Suppressor macrophage treated with lipopolysaccharide for 1 hour (primary cell): ENCODE results near the gene ACSBG1.
"Not testable (repeated sequence)": the region's sequence is repeated elsewhere in the genome, so short reads cannot be mapped to it uniquely, and the experiment has no call there.

Experiments
- DNase-seq, 3 donors: peaks; one replicate each; pipeline ENCODE4 v3.0.0-alpha.2; 2020 to 2022

Gene ACSBG1

DNA sequence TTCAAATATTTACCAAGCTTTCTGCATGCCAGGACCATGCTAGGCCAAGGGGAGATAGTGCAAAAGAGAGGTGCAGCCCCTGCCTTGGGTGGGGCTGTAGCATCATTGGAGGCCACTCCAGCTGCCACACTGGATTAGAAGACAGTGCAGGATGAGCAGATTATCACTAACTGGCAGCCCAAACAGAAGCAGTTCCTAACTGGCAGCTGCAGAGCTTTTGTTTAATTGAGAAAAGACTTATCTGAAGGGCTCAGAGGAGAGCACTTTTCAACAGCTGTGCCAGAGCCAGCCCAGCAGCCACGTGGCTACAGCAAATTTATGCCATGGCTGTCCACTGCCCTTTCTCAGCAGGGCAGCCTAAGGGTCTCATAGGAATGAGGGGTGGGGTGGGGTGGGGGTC, 13.5 kb upstream of the ACSBG1 start:
- DNase-seq: no peak

DNA sequence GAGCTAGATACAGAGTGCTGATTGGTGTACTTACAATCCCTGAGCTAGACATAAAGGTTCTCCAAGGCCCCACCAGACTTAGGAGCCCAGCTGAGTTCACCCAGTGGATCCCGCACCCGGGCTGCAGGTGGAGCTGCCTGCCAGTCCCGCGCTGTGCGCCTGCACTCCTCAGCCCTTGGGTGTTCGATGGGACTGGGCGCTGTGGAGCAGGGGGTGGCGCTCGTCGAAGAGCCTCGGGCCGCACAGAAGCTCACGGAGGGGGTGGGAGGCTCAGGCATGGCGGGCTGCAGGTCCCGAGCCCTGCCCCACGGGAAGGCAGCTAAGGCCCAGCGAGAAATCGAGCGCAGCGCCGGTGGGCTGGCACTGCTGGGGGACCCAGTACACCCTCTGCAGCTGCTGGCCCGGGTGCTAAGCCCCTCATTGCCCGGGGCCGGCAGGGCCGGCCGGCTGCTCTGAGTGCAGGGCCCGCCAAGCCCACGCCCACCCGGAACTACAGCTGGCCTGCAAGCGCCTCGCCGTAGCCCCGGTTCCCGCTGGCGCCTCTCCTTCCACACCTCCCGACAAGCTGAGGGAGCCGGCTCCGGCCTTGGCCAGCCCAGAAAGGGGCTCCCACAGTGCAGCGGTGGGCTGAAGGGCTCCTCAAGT, 11.7 kb upstream of the ACSBG1 start:
- not testable (repeated sequence) for DNase-seq

DNA sequence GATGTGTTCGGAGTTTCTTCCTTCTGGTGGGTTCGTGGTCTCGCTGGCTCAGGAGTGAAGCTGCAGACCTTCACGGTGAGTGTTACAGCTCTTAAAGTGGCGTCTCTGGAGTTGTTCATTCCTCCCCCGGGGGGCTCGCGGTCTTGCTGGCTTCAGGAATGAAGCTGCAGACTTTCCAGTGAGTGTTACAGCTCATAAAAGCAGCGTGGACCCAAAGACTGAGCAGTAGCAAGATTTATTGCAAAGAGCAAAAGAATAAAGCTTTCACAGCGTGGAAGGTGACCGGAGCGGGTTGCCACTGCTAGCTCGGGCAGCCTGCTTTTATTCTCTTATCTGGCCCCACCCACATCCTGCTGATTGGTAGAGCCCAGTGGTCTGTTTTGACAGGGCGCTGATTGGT, 11.0 kb upstream of the ACSBG1 start:
- DNase-seq: not testable (repeated sequence)

DNA sequence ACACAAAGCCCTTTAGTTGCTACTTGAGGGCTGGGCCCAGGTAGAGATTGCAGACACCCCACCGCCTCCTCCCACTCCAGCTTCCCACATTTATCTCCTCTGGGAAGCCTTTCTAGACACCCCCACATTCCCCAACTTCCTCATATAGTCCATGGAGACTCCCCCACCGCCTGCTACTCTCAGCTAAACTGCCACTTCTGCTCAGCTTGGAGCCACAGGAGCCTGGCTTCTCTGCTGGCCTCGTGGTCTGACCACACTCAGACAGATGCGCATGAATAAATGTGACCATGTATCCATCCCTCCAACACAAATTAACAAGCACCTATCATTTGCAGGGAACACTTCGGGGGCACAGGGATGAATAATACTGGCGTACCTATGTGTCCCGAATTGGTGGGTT, 10.5 kb upstream of the ACSBG1 start:
- DNase-seq: peak in 1 of 3 donors; percentile 16

DNA sequence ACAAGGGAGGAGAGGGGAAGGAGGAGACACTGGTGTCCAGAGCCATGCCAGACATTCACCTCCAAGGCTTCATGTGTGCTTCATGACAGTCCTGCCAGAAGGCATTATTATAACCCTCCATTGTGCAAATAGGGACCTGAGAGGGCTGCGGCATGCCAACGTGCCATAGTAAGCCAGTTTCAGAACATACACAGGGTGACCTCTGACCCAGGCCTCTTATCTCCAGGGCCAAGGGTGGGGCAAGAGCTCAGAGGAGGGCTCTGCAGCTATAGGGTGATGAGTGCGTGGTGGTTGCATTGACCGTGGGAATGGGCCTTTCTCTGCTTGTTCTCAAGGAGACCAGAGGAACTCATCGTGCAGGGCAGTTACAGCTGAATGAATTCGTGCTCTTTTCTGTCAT, 9.7 kb upstream of the ACSBG1 start:
- DNase-seq: no peak

DNA sequence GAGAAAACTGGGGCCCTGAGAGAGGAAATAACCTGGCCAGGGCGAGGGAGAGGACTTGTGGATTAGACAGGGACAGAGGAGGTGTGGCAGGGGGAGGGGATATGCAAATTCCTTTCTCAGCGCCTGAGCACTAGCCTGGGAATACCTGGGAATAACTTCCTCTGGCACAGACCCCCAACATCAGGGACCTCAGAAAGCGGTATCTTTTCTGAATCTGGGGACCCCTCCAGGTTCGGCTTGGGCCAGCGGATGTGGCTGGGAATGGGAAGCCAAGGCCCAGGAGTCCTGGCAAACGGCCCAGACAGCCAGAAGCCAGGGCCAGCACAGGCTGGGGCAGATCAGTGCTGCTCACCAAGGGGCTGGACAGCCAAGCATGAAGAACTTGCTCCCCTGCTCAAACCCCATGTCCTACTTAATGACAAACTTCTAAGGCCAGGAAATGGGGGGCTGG, 9.2 kb upstream of the ACSBG1 start:
- no peak for DNase-seq

DNA sequence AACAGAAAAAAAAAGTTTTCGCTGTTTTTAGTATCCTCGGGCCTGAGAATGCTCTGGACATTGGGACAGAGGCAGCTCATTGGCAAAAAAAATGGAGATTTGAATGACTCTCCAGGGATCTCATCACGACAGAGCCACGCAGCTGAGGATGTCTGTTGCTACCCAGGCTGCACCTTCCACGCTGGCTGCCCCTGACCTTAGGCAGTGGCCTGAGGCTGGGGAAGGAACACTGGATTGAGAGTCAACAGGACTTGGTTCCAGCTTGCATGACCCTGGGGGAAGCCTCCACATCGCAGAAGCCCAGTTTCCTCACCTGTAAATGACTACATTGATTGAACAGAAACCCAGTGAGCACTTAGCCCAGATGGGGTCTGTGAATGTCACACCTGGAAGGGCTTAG, 8.7 kb upstream of the ACSBG1 start:
- DNase-seq: no peak

DNA sequence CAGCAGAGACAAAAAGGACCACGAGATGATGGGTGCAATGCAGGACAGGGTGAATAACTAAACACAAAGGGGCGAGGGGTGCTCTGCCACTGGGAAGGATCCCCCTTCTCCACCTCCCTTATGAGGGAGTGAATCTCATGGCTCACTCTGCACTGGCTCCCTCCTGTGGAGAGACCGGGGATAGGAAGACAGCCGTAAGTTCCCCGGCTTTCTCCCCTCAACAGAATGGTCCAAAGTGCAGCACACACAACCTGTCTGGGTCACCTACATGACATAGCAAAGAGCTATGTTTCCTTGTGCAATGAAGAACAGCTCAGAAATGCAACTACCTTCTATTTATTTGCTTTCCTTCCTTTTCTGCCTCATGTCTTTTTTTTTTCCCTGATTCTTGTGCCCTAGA, 7.8 kb upstream of the ACSBG1 start:
- DNase-seq: peak; percentile 36 to 53 (median 51)

DNA sequence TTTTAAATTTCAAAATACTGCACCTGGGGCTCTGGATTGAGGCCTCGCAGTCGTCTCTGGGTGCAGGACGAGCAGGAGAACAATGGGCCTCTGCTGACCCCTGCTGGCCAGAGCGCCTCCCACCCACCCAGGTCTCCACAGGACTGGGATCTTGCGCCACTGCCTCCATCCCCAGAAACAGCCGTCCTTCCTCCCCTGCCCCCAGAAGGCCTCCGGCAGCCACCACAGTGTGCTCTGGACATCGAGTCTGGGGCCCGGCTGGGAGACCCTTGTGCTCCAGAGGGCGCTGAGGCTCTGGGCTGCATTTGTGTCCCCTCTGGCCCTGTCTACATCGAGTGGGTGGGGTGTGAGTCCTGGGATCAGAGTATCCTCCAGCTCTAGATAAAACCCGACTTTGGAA, 6.7 kb upstream of the ACSBG1 start:
- DNase-seq: peak; percentile 77 to 89 (median 84)

DNA sequence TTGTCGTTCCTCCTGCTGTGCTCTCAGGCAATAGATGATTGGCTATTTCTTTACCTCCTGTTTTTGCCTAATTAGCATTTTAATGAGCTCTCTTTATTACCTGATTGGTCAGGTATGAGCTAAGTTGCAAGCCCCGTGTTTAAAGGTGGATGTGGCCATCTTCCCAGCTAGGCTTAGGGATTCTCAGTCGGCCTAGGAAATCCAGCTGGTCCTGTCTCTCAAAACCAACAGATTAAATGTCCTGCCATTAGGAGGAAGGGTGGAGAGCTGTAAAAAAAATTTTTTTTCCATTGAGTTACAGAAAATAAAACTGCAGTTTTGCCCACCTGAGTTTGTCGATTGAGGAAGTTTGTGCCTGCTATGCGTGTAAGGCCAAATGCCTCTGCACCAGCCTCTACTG, 5.4 kb upstream of the ACSBG1 start:
- DNase-seq: no peak

DNA sequence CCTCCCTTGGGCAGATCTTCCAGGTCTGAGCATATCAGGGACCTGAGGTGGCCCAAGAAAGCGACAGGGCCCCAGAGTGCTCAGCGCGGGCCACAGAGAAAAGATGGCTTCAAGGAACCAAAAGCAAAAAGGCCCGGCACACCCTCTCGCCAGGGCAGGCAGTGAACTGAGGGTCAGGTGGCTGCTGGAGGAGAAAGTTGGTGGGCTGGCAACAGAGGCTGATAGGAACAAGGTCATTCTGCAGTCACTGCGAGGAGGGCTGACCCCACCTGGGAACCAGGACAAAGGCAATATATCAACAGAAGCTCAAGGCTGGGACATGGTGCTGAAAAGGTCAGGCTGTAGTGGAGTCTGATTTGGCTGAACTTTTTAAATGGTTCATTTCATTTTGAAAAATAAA, 2.8 kb upstream of the ACSBG1 start:
- no peak for DNase-seq

DNA sequence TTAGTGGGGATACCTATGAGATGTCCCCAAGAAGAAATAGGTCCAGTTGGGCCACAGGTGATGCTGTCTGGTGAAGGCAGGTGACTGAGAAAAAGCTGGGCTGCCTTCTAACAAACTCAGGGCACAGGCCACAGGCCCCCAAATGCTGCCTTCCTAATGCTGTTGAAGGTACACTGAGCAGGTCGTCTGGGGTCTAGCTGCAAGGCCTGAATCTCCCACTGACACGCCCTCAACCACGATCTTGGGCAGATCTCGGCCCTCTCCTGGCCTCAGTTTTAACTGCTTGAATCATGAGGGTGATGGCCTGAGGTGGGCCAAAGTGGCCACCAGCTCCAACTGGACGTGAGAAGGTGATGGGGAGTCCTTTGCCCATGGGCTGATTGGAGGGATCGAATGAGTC, 2.1 kb upstream of the ACSBG1 start:
- DNase-seq: no peak

DNA sequence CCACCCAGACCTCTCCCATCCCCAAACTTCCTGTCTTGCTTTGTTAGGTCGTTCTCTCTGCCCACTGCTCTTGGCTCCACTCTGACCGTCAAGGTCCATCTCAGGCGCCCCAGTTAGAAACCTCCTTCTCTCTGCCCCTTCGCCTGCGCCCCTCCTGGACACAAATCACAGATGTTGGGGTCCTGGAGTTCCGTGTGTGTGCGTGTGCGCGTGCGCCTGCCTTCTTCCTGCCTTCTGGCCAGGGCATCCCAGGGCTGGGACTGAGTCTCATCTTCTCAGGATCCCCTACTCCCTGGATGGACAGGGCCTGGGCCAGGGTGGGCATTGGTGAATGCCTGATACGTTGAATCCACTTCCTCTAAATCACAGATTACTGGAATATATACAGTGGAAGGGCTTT, 869 bp downstream of the ACSBG1 start:
- DNase-seq: no peak

DNA sequence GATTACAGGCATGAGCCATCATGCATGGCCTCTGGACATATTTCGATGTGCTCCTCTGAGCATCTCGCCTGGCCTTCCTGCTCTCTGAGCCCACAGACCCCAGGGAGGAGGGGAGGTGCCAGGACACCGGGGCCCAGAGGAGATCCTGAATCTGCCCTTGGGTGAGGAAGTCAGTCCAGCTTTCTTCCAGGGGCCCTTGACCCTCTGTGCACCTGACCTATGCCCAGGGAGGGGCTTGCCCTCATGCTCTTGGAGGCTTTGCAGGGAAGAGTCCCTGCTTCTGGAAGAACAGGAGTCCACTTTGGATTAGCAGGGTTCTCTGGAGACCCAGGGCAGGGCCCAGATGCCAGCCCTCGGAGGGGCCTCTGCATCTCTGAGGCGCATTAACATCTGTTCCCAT, 1.4 kb downstream of the ACSBG1 start:
- DNase-seq: no peak

DNA sequence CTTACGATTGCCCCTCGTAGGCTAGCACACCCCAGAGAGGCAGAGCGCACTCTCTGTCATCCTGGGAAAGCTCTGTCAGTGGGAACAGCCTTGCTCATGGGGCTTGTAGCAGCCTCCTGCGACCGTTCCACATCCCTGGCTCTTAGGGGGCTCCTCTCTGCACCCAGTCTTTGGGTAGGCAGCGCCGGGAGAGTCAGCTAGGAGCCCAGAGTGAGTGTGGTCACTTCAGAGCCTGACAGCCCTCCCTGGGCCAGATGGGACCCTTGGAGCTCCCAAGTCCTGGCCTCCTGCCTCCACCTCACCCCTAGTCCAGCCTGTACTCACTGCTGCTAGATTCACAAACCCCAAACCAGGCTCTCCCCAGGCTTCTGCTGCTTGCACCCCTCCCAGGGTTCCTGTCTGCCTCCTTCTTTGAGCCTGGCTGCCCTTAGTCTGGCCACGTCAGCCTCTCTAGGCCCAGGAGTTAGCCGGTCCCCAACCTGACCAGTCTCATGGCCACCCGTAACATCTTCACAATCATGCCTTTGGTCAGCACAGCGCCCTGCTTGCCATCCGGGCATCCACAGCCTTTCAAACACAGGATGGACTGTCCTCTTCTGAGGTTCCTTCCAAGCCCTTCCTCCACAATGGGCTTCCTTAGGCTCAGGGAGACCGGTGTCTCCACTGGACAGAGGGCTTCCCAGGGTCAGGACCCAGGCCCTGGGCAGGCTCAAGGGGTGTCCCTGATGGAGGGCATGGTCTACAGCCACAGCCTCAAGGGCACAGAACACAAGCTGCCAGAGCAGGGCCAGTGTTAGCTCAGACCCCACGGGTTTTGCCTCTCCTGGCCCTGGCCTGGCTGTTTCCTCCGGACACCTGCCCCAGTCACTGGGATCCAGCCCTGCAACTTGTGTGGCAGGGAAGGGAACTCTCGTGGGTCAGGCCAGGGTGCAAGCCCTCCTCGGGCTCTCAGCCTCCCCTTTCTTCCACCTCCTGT, 4.6 kb downstream of the ACSBG1 start:
- no peak for DNase-seq

DNA sequence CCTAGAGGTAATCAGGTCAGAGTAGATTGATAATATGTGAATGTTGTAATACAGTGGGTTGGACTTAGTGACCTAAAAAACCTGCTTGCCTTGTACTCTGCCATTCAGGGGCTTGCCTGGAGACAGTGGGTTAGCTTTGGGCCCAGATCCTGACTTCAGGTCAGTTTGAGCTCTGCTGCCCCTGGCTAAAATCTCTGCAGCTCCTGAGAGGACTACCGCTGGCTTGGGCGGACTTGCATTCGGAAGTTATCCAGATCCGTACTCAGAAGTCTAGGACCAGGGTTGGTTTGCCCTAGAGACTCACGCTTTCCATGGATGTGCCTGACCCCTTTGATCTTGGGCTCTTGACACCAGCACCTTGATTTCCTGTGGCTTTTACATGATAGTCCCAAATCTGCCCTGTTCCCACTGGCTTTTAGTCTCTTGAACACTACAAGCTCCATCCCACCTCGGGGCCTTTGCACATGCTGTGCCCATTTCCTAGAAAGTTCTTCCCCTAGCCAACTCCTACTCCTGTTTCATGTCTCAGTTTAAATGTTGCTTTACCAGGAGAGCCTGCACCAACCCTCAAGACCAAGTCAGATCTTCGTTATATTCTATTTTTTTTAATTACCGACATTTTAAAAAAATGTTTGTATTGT, 5.9 kb downstream of the ACSBG1 start:
- no peak for DNase-seq

DNA sequence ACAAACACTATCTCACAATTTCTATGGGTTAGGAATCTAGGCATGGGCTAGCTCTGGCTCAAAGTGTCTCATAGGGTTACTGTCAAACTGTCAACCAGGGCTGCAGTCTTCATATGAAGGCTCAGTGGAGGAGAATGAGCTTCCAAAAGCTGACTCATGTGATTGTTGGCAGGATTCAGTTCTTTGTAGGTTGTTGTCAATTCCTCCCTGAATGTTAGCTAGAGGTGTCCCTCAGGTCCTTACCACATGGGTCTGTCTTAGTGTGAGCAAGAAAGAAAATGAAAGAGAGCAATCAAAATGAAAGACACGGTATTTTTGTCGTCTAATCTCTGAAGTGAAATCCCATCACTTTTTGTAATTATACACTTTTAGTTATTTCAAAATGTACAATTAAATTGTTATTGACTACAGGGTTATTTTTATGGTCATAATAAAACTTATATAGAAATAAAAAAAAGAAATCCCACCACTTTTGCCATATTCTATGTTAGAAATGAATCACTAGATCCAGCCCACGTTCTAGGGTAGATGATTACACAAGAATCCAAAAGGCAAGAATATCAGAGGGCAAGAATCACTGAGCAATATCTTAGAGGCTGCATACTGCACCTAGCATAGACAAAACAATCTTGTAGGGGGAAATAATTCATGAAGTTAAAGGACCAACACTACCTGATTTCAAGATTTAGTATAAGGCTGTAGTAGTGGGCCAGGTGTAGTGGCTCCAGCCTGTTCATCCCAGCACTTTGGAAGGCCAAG, 8.4 kb downstream of the ACSBG1 start:
- DNase-seq: no peak

DNA sequence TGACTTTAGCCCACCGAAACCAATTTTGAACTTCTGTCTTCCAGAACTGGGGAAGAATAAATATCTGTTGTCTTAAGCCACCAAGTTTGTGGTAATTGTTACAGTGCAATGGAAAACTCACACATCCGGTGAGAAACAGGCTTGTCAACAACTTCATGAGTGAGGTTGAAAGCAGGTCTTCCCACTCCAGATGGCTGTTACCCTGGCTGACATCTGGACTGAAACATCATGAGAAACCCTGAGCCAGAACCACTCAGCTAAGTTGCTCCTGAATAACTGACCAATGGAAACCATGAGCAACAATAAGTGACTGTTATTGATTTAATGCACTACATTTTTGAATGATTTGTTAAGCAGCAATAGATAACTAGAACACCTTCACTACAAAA, 10.3 kb downstream of the ACSBG1 start:
- no peak for DNase-seq

DNA sequence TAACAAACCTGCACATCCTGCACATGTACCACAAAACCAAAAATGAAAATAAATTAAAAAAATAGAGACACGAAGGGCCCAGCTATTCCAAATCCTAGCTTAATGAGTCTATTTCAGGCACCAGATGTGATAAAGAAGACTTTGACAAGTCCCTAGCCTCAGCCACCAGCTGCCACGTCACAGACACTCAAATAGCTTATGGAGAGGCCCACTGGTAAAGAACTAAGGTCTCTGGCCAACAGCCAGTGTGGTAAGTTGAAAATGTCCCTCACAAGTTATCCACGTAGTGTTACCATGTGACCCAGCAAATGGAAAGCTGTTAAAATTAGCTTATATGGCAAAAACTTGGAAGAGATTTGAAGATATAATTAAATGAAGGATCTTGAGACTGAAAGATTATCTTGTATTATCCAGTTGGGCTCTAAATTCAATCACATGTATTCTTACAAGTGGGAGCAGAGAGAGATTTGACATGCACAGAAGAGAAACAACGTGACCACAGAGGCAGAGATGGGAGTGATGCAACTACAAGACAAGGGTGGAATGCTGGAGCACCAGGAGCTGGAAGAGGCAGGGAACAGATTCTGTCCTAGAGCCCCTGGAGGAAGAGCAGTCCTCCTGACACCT, 10.9 kb downstream of the ACSBG1 start:
- DNase-seq: no peak

DNA sequence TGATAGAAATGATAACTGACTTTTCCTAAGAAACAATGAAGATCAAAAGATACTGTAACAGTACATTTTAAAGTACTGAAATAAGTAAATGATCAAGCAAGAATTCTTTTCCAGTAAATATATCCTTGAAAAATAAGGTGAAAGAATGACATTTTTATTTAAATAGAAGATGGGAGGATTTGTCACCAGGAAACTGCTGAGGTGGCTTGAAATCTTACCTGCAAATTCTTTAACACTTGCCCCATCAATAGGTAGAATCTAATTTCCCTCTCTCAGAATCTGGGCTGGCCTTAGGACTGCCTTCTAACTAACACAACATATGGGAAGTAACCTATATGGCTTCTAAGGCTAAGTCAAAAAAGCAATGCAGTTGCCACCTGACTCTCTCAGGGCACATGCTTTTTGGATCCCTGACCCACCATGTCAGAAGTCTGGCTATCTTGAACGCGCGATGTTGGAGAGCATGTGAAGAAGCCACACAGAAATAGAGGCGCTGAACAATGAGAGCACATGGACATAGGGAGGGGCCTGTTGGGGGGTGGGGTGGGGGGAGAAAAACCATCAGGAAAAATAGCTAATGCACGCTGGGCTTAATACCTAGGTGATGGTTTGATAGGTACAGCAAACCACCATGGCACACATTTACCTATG, 11.5 kb downstream of the ACSBG1 start:
- no peak for DNase-seq

DNA sequence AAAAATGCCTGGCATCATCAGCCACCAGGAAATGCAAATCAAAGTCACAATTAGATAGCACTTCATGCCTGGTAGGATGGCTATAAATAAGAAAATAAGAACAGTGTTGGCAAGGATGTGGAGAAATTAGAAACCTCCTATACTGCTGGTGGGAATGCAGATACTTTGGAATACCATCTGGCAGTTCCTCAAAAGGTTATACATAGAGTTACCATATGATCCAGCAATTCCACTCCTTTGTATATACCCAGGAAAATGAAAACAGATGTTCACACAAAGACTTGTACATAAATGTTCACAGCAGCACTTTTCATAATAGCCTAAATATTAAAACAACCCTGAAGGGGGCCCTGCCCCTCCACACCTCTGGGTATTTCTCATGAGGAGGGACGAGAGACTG, 13.7 kb downstream of the ACSBG1 start:
- DNase-seq: no peak
